Stimulated activated CD4-positive, alpha-beta T cell treated with anti-CD3 and anti-CD28 coated beads, Interleukin-1b, Interleukin-23, amount 100 ng/mL, for 48 hours (primary cell): ENCODE results near the gene ATAT1.

Experiments
- DNase-seq: peaks from one replicate; pipeline ENCODE4 v3.0.0-alpha.2; 2020

Gene ATAT1

GRCh38 chr6:30685157-30686008 lies 58.7 kb downstream of the ATAT1 start:
- DNase-seq: no peak

GRCh38 chr6:30686009-30686907 lies 59.6 kb downstream of the ATAT1 start, which contains the start of gene PPP1R18:
PPP1R18 (minus strand) TSS chr6:30686645; CDS start chr6:30686018, 627 bp downstream.
- peak; percentile 83 for DNase-seq

DNA sequence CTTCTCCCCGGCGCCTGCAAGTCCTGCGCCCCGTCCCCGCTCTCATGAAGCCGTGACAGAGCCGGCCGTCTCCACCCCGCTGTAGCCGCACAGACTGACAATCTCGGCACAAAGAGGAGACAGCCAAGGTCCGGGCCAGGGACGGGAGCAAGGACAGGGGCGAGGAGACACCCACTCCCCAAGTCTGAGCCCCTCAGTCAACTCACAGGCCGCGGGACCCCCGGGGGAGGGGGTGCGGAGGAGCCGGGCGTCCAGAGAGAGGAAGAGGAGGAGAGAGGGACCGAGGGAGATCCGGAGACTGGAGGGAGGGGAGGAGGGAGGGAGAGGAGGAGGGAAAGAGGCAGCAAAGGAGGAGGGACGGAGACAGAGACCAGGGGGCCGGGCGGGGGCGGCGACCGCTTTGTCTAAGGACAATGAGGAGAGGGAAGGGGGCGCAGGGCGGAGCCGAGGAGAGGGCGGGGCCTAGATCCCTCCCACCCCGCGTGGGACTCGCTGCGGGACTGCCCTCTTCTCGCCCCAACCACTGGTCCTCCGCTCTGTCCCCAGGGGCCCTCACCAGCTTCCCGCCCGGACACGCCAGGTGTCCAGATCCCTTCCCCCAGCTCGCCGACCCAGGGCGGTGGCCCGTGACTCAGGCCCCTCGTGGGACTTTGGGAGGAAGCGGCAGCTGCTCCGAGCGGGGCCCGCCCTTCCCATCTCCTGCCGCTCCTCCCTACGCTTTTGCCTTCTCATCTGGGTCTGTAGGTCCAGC lies 60.4 kb downstream of the ATAT1 start:
- DNase-seq: peak; percentile 87

DNA sequence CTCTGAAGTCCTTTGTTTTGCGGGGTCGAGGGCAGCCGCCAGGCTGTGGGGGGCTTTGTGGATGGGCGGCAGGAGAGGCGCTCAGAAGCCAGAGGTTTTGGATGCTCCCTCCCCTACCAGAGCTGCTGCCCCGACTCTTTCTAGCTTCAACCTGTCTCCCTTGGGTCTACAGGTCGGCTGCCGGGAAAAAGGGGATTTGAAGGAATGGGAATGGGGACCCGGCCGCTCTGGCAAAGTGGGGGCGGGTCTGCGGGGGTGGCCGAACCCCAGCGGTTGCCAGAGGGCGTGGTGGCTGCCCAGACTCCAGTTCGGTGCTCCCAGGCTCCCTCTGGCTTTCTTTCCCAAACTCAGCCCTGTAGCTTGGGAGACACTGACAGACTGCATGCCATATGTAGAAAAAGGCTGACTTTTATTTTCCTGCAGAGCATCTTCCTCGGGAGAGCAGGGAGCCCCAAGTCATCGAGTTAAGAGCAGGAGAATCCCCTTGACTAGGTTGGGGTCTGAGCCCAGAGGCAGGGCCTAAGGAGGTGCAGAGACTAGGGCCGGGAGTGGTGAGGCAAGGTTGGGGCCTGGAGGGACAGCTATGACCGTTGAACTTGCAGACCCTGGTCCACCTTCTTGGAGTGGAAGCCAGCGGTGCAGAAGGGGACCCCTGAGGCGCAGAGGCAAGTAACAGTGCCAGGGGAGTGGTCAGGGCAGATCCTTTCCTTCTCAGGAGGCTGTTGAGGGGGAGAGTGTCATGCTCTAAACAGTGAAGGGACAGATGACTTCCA lies 61.2 kb downstream of the ATAT1 start:
- no peak for DNase-seq

DNA sequence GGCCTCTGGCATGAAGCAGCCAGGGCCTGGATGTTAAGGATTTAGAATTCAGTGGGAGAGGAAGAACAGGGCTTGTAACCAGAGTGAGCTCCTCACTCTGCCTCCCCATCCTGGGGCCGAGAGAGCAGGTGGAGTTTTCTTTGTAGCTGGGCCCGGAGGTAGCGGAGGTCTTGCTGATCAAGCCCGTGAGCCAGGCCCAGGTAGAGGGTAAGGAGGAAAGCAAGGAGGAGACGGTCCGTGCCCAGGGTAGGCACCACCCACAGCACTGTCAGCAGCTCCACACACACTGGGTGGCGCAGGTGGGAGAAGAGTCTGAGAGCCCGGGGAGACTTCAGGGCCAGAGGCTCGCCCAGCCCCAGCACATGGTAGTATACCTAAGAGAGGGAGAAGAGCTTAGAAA lies 61.9 kb downstream of the ATAT1 start:
- DNase-seq: no peak

DNA sequence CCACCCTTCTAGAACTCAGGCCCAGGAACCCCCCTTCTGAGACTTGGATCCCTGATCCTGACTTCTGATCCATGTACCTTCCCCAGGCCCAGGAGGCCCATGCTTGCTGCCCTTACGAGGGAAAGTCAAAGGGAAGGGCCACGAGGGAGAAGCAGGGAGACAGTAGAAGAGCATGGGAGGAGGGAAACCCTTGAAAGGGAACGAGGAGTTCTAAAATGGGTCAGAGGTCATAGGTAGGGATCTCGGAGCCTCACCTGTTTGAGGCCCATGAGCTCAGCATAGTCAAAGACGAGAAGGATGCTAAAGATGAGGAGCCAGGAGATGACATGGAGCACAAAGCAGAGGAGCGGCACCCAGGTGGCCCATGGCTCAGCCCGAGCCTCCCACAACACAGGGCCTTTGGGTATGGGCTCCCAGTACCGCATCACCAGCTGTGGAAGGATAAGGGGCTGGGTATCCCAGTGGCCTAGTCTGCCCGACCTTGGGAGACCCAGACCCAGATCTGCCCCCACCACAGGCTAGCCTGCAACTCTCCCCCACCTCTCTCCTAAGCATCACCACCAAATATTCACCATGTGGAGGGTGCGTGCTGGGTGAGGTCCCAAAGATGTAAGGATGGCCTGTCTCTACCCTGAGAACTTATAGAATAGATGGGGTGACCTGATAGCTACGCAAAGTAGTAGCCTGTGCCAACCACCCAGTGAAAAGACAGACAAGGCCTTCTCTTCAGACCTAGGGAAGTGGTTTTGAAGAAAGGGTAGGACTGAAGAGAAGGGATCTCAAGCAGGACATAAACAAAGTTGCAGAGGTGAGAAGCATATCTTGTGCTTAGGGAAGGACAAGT lies 62.6 kb downstream of the ATAT1 start:
- no peak for DNase-seq

DNA sequence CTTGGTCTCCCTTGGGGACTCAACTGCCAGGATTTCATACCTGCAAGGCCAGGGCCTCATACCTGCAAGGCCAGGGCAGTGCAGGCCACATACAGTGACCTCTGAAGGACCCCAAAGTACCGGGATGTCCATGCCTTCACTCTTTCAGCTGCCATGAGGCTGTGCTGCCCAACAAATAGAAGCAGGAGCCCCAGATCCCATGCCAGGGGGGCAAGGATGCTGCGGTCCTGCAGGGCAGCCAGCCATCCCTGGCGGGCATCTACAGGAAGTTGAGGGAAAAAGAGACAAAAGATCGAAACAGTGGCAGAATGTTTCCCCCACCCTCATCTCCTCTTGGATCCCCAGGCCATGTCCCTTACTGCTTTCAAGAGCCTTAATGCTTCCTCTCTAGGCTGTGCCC lies 63.3 kb downstream of the ATAT1 start:
- no peak for DNase-seq

DNA sequence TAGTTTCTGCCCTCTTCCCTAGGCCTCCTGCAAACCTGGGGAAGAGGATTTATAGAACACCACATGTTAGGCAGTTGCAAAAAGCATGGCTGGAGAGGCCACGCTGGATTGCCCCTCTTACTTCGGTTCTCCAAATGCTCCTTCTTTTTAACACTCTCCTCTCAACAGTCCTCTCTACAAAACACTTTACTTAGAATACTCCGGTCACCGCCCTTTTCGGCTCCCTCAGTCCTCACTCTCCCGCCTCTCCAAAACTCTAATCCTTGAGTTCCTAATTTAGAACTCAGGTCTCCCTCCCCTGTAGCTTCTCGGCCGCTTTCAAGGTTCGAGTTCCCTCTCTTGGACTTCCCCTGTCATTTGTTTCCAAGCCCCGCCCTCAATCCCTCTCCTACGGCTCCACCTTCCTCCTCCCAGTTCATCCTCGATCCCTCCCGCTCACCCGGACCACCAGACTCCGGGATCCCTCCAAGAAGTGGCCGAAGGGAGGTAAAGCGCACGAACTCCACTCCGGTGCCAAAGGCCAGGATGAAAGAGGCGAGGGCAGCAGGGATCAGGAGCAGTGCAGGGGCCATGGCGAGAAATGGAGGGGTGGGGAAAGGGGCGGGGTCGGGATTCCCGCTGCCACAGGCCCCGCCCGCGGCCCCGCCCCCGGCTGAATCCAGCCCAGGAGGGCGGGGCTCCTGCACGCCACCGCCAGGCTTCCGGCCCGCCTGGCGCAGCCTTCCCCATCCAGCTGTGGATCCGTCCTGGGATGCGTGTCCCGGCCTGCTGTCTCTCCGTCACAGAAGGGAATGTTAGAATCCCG lies 63.9 kb downstream of the ATAT1 start, which contains the start of gene NRM:
Gene NRM, minus strand, starts transcription at position 582 of the 805 bp plus-strand sequence. Its CDS starts 10 bp downstream, at position 572.
- DNase-seq: peak; percentile 66

DNA sequence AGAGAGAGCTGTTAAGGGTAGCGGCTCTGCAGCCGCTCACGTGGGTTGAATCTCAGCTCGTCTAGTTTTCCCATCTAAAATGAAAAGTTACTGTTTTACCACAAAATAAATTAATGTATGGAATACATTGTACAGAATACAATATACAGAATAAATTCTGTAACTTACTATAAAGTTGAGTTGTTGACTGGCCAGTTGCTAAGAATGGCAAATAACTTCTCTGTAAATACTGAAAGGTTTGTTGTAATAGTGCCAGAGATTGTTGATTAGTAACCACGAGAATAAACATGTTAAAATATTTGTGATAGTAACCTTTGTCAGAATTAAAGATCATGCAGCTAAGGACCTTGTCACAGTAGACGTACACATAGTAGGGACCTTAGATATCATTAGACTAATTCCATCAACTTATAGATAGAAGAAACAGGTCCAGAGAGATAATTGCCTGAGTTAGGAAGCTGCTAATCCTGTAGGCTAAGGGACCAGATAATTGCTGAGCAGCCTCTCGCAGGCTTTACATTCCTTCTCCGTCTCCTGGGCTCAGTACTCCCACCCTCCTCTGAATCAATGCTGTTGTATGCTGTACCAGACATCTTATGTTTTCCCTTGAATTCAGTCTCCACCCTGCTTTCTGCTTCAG lies 64.7 kb downstream of the ATAT1 start:
- no peak for DNase-seq
